Memory B cell (primary cell): Measurements from ENCODE around the gene MAPK1IP1L.
"Not testable (repeated sequence)": the region's sequence is repeated elsewhere in the genome, so short reads cannot be mapped to it uniquely, and the experiment has no call there.

ENCODE experiments used
- ATAC-seq: fragments of 150-1000 bp; cut with Tn5 transposase; 2 replicates; pipeline ENCODE4 v1.10.0; 2021; ENCODE audit warnings: low read depth, mild to moderate bottlenecking, moderate library complexity
- DNase-seq, 2 donors: peaks; one replicate each; pipeline ENCODE4 v3.0.0; 2022; ENCODE audit warnings: low spot score in 2 of 2
- H3K27ac Mint-ChIP-seq: one replicate; pipeline ENCODE4 v1.8.0; 2022; ENCODE audit warnings: mild to moderate bottlenecking, moderate library complexity, mixed read lengths
- H3K27me3 Mint-ChIP-seq: one replicate; pipeline ENCODE4 v1.8.0; 2022; ENCODE audit warnings: mixed read lengths
- H3K36me3 Mint-ChIP-seq: one replicate; pipeline ENCODE4 v1.8.0; 2022; ENCODE audit warnings: mild to moderate bottlenecking, mixed read lengths
- H3K4me1 Mint-ChIP-seq: one replicate; pipeline ENCODE4 v1.8.0; 2022; ENCODE audit warnings: mixed read lengths
- H3K4me3 Mint-ChIP-seq: one replicate; pipeline ENCODE4 v1.8.0; 2022; ENCODE audit warnings: mild to moderate bottlenecking, moderate library complexity, mixed read lengths
- H3K9me3 Mint-ChIP-seq: one replicate; pipeline ENCODE4 v1.8.0; 2022; ENCODE audit warnings: mixed read lengths

Gene MAPK1IP1L

GRCh38 chr14:55045087-55045486, 6.4 kb upstream of the MAPK1IP1L start:
- no peaks in the 10 kb centered on the region for H3K9me3 Mint-ChIP-seq
- H3K27ac Mint-ChIP-seq: no peak overlapping the region
- DNase-seq (no peak), ATAC-seq (no peak)
- H3K36me3 Mint-ChIP-seq: peaks cover 8% of the 10 kb centered on the region
- H3K4me3 Mint-ChIP-seq: no peak overlapping the region
- H3K4me1 Mint-ChIP-seq: no peaks in the 10 kb centered on the region
- H3K27me3 Mint-ChIP-seq: no peaks in the 10 kb centered on the region

GRCh38 chr14:55047301-55048053, 4.0 kb upstream of the MAPK1IP1L start:
- no peak overlapping the region for H3K27ac Mint-ChIP-seq
- peaks cover 8% of the 10 kb centered on the region for H3K36me3 Mint-ChIP-seq
- peaks cover 8% of the 10 kb centered on the region for H3K4me1 Mint-ChIP-seq
- H3K4me3 Mint-ChIP-seq: no peak overlapping the region
- H3K27me3 Mint-ChIP-seq: no peaks in the 10 kb centered on the region
- no peak for ATAC-seq
- no peak for DNase-seq
- no peaks in the 10 kb centered on the region for H3K9me3 Mint-ChIP-seq

- H3K4me3 Mint-ChIP-seq: no peak overlapping the region
- peaks cover 16% of the 10 kb centered on the region for H3K4me1 Mint-ChIP-seq
- H3K27ac Mint-ChIP-seq: no peak overlapping the region
- no peak for DNase-seq
- no peaks in the 10 kb centered on the region for H3K9me3 Mint-ChIP-seq
- H3K36me3 Mint-ChIP-seq: peaks cover 5% of the 10 kb centered on the region
- no peak for ATAC-seq
- no peaks in the 10 kb centered on the region for H3K27me3 Mint-ChIP-seq
Observed at GRCh38 chr14:55048900-55049436, 2.5 kb upstream of the MAPK1IP1L start.

GRCh38 chr14:55051165-55051422, 353 bp upstream of the MAPK1IP1L start:
- peaks cover 3% of the 10 kb centered on the region for H3K36me3 Mint-ChIP-seq
- H3K4me3 Mint-ChIP-seq: peak overlapping the region; percentile 90
- peaks cover 24% of the 10 kb centered on the region for H3K4me1 Mint-ChIP-seq
- peak; percentile 7 for ATAC-seq
- DNase-seq: no peak
- no peaks in the 10 kb centered on the region for H3K27me3 Mint-ChIP-seq
- peak overlapping the region; percentile 98 for H3K27ac Mint-ChIP-seq
- H3K9me3 Mint-ChIP-seq: no peaks in the 10 kb centered on the region

DNA sequence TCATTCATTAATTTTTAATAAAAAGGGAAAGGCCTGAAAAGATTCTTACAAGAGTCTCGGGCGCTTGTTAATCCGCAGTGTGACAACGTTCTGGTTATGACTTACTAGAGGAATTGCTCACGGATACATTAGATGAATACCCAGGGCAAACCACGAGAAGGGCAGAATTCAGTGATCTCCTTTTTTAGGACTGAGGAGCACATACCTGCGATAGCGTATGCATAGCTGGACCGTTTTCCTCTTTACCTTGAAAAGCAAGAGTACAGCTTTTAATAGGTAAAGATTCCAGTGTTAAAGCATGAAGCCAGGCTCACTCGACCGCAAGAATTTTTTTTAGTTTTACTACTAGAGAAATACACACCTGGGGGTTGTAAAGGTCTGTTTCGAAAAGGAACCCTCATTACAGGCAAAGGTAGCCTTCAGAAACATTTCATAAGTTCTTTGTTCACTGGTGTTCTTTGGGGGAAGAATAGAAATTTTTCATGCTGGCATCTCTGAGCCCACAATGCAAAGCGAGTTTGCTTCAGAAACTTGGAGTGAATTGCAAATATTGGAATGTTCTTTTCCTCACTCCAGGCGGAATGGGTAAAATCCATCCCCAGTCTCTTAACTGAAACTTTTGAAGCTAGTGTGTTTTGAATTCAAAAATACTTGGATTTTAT, 953 bp downstream of the MAPK1IP1L start:
- Mint-ChIP-seq H3K4me1 (peaks cover 24% of the 10 kb centered on the region), H3K36me3 (peaks cover 7% of the 10 kb centered on the region), H3K27ac (peak overlapping the region; percentile 98), H3K4me3 (peak overlapping the region; percentile 90), H3K9me3 (no peaks in the 10 kb centered on the region), H3K27me3 (no peaks in the 10 kb centered on the region)
- DNase-seq (no peak), ATAC-seq (peak; percentile 1)

- Mint-ChIP-seq H3K27ac (peak overlapping the region; percentile 98), H3K36me3 (peaks cover 8% of the 10 kb centered on the region), H3K27me3 (no peaks in the 10 kb centered on the region), H3K4me3 (peak overlapping the region; percentile 90), H3K4me1 (peaks cover 24% of the 10 kb centered on the region), H3K9me3 (no peaks in the 10 kb centered on the region)
- ATAC-seq (no peak), DNase-seq (no peak)
Observed at GRCh38 chr14:55053018-55053417, 1.6 kb downstream of the MAPK1IP1L start.

GRCh38 chr14:55053500-55053899, 2.1 kb downstream of the MAPK1IP1L start:
- Mint-ChIP-seq H3K4me3 (peak overlapping the region; percentile 90), H3K4me1 (peaks cover 24% of the 10 kb centered on the region), H3K27ac (peak overlapping the region; percentile 98), H3K9me3 (no peaks in the 10 kb centered on the region), H3K36me3 (peaks cover 12% of the 10 kb centered on the region), H3K27me3 (no peaks in the 10 kb centered on the region)
- ATAC-seq (no peak), DNase-seq (no peak)

GRCh38 chr14:55054098-55054497, 2.7 kb downstream of the MAPK1IP1L start:
- Mint-ChIP-seq H3K27me3 (no peaks in the 10 kb centered on the region), H3K4me1 (peaks cover 24% of the 10 kb centered on the region), H3K4me3 (no peak overlapping the region), H3K27ac (no peak overlapping the region), H3K36me3 (peaks cover 12% of the 10 kb centered on the region), H3K9me3 (no peaks in the 10 kb centered on the region)
- DNase-seq (no peak), ATAC-seq (no peak)

DNA sequence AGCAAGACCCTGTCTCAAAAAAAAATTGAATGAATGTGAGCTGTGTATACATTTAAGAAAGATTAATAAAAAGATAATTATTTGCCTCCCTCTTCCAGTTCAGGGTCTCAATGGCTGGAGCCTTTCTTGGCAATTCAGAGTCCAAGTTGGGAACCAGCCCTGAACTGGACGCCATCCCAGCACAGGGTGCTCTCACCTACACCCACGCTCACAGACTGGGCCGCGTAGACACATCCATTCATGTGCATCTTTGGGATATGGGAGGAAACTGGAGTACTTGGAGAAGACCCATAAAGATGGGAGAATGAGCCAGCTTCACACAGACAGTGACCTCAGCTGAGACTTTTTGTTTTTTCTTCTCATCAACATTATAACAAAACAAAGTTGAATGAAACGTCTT, 6.5 kb downstream of the MAPK1IP1L start:
- Mint-ChIP-seq H3K27me3 (no peaks in the 10 kb centered on the region), H3K27ac (no peak overlapping the region), H3K4me1 (peaks cover 26% of the 10 kb centered on the region), H3K36me3 (peaks cover 25% of the 10 kb centered on the region), H3K9me3 (no peaks in the 10 kb centered on the region), H3K4me3 (no peak overlapping the region)
- ATAC-seq (no peak), DNase-seq (no peak)

- Mint-ChIP-seq H3K27ac (peak overlapping the region; percentile 49), H3K27me3 (no peaks in the 10 kb centered on the region), H3K4me1 (peaks cover 19% of the 10 kb centered on the region), H3K9me3 (no peaks in the 10 kb centered on the region), H3K36me3 (peaks cover 25% of the 10 kb centered on the region), H3K4me3 (no peak overlapping the region)
- no peak for DNase-seq
- no peak for ATAC-seq
Observed at GRCh38 chr14:55059333-55059732, 7.9 kb downstream of the MAPK1IP1L start.

GRCh38 chr14:55062517-55063351, 11.3 kb downstream of the MAPK1IP1L start:
- no peak for ATAC-seq
- Mint-ChIP-seq H3K9me3 (no peaks in the 10 kb centered on the region), H3K27ac (peak overlapping the region; percentile 78), H3K4me1 (peaks cover 18% of the 10 kb centered on the region), H3K4me3 (peak overlapping the region; percentile 14), H3K36me3 (peaks cover 33% of the 10 kb centered on the region), H3K27me3 (no peaks in the 10 kb centered on the region)
- DNase-seq: no peak

GRCh38 chr14:55064896-55065295, 13.4 kb downstream of the MAPK1IP1L start:
- DNase-seq, H3K27me3 Mint-ChIP-seq, H3K4me3 Mint-ChIP-seq, H3K9me3 Mint-ChIP-seq, ATAC-seq: not testable (repeated sequence)
- H3K4me1 Mint-ChIP-seq: peaks cover 15% of the 10 kb centered on the region
- peak overlapping the region; percentile 70 for H3K27ac Mint-ChIP-seq
- peaks cover 30% of the 10 kb centered on the region for H3K36me3 Mint-ChIP-seq

DNA sequence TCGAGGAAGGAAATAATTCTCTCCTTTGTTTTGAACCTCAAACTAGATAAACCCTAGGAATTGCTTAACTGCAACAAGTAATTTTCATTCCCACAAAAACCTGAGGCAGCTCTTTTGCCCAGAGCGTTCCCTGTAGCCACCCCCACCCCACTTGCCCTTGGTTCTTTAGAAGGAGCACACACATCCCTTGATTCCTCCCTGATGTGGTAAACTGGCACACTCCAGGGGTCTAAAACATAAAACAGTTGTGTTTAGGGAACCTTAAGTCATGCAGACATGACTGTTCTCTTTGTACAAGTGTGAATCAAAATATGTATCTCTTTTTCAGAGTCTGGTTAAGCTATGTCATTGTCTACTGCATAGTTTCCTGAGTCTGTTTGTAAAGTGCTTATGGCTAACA, 14.0 kb downstream of the MAPK1IP1L start:
- no peaks in the 10 kb centered on the region for H3K27me3 Mint-ChIP-seq
- peaks cover 29% of the 10 kb centered on the region for H3K36me3 Mint-ChIP-seq
- no peaks in the 10 kb centered on the region for H3K9me3 Mint-ChIP-seq
- H3K4me1 Mint-ChIP-seq: peaks cover 15% of the 10 kb centered on the region
- ATAC-seq (no peak), DNase-seq (no peak)
- H3K27ac Mint-ChIP-seq: peak overlapping the region; percentile 70
- no peak overlapping the region for H3K4me3 Mint-ChIP-seq

- DNase-seq: no peak
- peak; percentile 27 for ATAC-seq
- H3K9me3 Mint-ChIP-seq: no peaks in the 10 kb centered on the region
- no peaks in the 10 kb centered on the region for H3K27me3 Mint-ChIP-seq
- H3K4me3 Mint-ChIP-seq: no peak overlapping the region
- H3K36me3 Mint-ChIP-seq: peaks cover 24% of the 10 kb centered on the region
- peaks cover 14% of the 10 kb centered on the region for H3K4me1 Mint-ChIP-seq
- peak overlapping the region; percentile 67 for H3K27ac Mint-ChIP-seq
Observed at GRCh38 chr14:55066223-55066622, 14.8 kb downstream of the MAPK1IP1L start.
